CD4-positive, alpha-beta T cell (primary cell): Measurements from ENCODE around the gene MAP1B. TPM values are rescaled to one million over a fixed set of nuclear protein-coding genes. Genes with fewer than 3 reads are reported as not detected.

Source experiments
- ATAC-seq: fragments of 200-7000 bp; cut with Tn5 transposase; one replicate; pipeline ENCODE4 v1.10.0; 2022; ENCODE audit warnings: mild to moderate bottlenecking; ENCODE audit not compliant: poor library complexity
- CTCF ChIA-PET: fragments of 350-600 bp; sonication (Branson Sonifier 250); formaldehyde crosslinking; loops from one replicate; lab custom pipeline; 2021; ENCODE audit warnings: antibody characterized with exemption, inconsistent platforms; lab: Charles Lee
- POLR2A ChIA-PET: fragments of 350-600 bp; sonication (Branson Sonifier 250); formaldehyde crosslinking; loops from one replicate; lab custom pipeline; 2021; ENCODE audit warnings: antibody characterized with exemption, inconsistent platforms; lab: Charles Lee
- DNase-seq, 14 experiments: peaks; one replicate each; pipeline ENCODE4 v3.0.0-alpha.2; 2013 to 2020; ENCODE audit warnings: mixed read lengths in 2 of 14
- H3K27ac ChIP-seq, 2 donors: one replicate each; pipeline versions ENCODE4 v1.5.1 to v1.7.0; 2013; ENCODE audit warnings: low read length in 2 of 2, low read depth in 1 of 2, mild to moderate bottlenecking in 1 of 2
- H3K27me3 ChIP-seq, 2 experiments: 1 replicate in 1 of 2; 2 replicates in 1 of 2; pipeline versions ENCODE4 v1.6.1 to v1.7.0; 2013; ENCODE audit warnings: low read length in 2 of 2, control low read depth in 1 of 2, mild to moderate bottlenecking in 1 of 2, moderate library complexity in 1 of 2; ENCODE audit not compliant: insufficient read depth in 2 of 2, control insufficient read depth in 1 of 2
- H3K36me3 ChIP-seq: one replicate; pipeline ENCODE4 v1.6.1; 2013; ENCODE audit warnings: low read length, control low read depth; ENCODE audit not compliant: insufficient read depth
- H3K4me1 ChIP-seq: one replicate; pipeline ENCODE4 v1.6.1; 2013; ENCODE audit warnings: low read length, control low read depth; ENCODE audit not compliant: insufficient read depth
- H3K4me3 ChIP-seq: one replicate; pipeline ENCODE4 v1.5.1; 2013; ENCODE audit warnings: mild to moderate bottlenecking, low read length, moderate library complexity
- H3K9me3 ChIP-seq, 2 experiments: 1 replicate in 1 of 2; 2 replicates in 1 of 2; pipeline versions ENCODE4 v1.6.1 to v1.7.0; 2013; ENCODE audit warnings: low read length in 2 of 2, mild to moderate bottlenecking in 2 of 2, control low read depth in 1 of 2, moderate library complexity in 1 of 2; ENCODE audit not compliant: control insufficient read depth in 1 of 2, insufficient read depth in 1 of 2
- H3K27ac Mint-ChIP-seq: one replicate; pipeline ENCODE4 v1.8.0; 2020; ENCODE audit warnings: mixed read lengths
- H3K27me3 Mint-ChIP-seq: one replicate; pipeline ENCODE4 v1.8.0; 2021; ENCODE audit warnings: mixed read lengths
- H3K36me3 Mint-ChIP-seq: one replicate; pipeline ENCODE4 v1.8.0; 2021; ENCODE audit warnings: low read depth, mixed read lengths
- H3K4me1 Mint-ChIP-seq: one replicate; pipeline ENCODE4 v1.8.0; 2021; ENCODE audit warnings: low read depth, mixed read lengths
- H3K4me3 Mint-ChIP-seq: one replicate; pipeline ENCODE4 v1.8.0; 2020; ENCODE audit warnings: mild to moderate bottlenecking, mixed read lengths
- H3K9me3 Mint-ChIP-seq: one replicate; pipeline ENCODE4 v1.8.0; 2020; ENCODE audit warnings: mixed read lengths
- intact Hi-C, 2 experiments: fragments of 100-400 bp; cut with DNase I in 1 of 2; cut with micrococcal nuclease in 1 of 2; formaldehyde crosslinking; loops; one replicate each; pipeline versions ENCODE4 v1.15.1 to v1.9.0; 2023 to 2025; cut with DNase I, micrococcal nuclease
- total RNA-seq, 174 experiments: library from RNA in 2 of 174; stranded (reverse) in 2 of 174; gene quantifications; one replicate each; pipeline ENCODE4 v1.2.3 and lab custom pipeline; 2021 to 2026
- TF ChIP-seq, protein P1 (sequence below): fragments of 200-600 bp; IDR thresholded peaks from one replicate; pipeline ENCODE4 v1.8.0; 2022; ENCODE audit warnings: antibody characterized with exemption, mild to moderate bottlenecking

The MAP1B gene
- total RNA-seq, 2 experiments from 2014 or later, result 0.03 to 0.06 TPM

DNA sequence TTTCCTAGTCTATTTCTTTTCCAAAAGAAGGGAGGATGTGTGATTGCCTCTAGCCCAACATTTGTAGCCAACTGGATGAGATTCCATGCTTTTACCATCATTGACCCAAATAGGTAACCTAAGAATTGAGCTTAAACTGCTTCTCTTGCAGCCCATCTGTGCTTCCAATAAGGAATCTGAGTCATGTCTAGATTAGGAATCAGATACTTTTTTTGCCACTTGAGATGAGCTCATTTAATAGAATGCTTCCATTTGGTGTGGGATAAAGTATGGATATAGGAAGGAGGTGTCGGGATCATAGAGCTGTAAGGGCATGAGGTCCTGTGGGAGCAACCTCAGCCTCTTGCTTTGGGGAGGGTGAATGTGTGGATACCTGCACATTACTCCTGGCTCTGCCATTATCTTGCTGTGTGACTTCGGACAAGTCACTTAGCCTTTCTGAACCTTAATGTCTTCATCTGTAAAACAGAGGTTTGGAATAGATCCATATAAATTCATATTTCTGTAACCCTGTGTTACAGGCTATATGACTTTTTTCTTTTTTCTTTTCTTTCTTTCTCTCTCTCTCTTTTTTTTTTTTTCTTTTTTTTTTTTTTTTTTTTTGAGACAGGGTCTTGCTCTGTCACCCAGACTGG is 56.2 kb downstream of the MAP1B start:
- Mint-ChIP-seq H3K9me3 (no peaks in the 10 kb centered on the region), H3K4me3 (no peak overlapping the region), H3K27ac (no peak overlapping the region), H3K27me3 (peaks cover 36% of the 10 kb centered on the region), H3K36me3 (no peaks in the 10 kb centered on the region), H3K4me1 (no peaks in the 10 kb centered on the region)
- H3K9me3 ChIP-seq, result no peaks in the 10 kb centered on the region
- DNase-seq (no peak), ATAC-seq (no peak)
- H3K27me3 ChIP-seq, result peaks cover 0 to 22% of the 10 kb centered on the region in 2 experiments
- H3K27ac ChIP-seq, result no peak overlapping the region
- H3K36me3 ChIP-seq, result no peaks in the 10 kb centered on the region
- TF ChIP-seq, protein P1, sequence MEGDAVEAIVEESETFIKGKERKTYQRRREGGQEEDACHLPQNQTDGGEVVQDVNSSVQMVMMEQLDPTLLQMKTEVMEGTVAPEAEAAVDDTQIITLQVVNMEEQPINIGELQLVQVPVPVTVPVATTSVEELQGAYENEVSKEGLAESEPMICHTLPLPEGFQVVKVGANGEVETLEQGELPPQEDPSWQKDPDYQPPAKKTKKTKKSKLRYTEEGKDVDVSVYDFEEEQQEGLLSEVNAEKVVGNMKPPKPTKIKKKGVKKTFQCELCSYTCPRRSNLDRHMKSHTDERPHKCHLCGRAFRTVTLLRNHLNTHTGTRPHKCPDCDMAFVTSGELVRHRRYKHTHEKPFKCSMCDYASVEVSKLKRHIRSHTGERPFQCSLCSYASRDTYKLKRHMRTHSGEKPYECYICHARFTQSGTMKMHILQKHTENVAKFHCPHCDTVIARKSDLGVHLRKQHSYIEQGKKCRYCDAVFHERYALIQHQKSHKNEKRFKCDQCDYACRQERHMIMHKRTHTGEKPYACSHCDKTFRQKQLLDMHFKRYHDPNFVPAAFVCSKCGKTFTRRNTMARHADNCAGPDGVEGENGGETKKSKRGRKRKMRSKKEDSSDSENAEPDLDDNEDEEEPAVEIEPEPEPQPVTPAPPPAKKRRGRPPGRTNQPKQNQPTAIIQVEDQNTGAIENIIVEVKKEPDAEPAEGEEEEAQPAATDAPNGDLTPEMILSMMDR, result no peak
- H3K4me3 ChIP-seq, result no peak overlapping the region
- intact Hi-C loops, result no loop called here
- ChIA-PET POLR2A (no interaction called here), CTCF (no interaction called here)
- H3K4me1 ChIP-seq, result no peaks in the 10 kb centered on the region

DNA sequence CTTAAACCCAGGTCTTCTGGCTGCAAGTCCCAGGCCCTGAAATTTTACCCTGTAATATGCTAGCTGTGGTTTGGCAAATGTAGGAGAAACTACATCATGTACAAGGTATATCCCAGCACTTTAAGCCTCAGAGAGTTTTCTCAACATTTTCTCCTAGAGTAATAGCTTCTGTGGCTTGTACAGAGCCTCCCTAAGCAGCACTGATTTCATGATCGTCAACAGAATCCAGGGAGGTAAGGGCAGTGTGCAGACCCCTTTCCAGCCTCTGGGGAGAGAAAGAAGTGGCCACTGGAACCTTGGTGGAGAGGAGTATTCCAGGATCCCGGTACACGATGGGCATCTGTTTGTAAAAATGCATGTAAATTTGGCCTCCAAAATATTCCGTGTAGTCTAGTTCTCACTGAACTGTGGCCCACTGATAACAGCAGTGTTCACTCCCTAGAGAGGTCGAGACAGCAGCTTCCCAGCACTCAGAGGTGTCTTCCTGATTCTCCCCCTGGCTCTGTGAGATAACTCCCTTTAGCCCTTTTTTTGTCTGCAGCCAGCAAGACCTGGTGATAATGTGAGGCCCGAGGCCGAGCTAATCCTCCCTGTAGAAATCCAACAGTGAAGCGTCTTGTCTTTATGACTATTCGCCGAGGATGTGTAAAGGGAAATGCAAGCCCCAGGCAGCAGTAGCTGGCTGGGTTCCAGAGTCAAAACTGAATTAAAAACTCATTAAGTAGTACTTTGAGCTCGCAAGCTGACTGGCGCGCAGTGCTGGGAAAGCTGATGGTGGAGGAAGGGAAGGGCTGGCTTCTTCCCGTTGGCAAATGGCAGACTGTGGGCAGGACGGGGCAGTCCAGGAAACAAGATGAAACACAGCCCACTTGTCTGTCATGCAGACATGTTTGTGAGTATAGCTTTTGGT is 59.0 kb downstream of the MAP1B start:
- Histone ChIP-seq H3K27ac (no peak overlapping the region), H3K4me3 (no peak overlapping the region), H3K27me3 (peaks cover 0 to 24% of the 10 kb centered on the region in 2 experiments), H3K36me3 (no peaks in the 10 kb centered on the region), H3K4me1 (no peaks in the 10 kb centered on the region), H3K9me3 (no peaks in the 10 kb centered on the region)
- ChIA-PET CTCF (no interaction called here), POLR2A (interaction anchor here (0.6 kb wide), 1 partner anchor 147 kb away, joined by 4 read pairs; no protein-coding TSS in a partner anchor)
- H3K9me3 Mint-ChIP-seq, result no peaks in the 10 kb centered on the region
- no peak for ATAC-seq
- no peaks in the 10 kb centered on the region for H3K4me1 Mint-ChIP-seq
- no peak overlapping the region for H3K27ac Mint-ChIP-seq
- no peak for DNase-seq
- no peaks in the 10 kb centered on the region for H3K36me3 Mint-ChIP-seq
- peaks cover 56% of the 10 kb centered on the region for H3K27me3 Mint-ChIP-seq
- no peak overlapping the region for H3K4me3 Mint-ChIP-seq
- TF ChIP-seq, protein P1, result no peak
- intact Hi-C loops, result no loop called here

DNA sequence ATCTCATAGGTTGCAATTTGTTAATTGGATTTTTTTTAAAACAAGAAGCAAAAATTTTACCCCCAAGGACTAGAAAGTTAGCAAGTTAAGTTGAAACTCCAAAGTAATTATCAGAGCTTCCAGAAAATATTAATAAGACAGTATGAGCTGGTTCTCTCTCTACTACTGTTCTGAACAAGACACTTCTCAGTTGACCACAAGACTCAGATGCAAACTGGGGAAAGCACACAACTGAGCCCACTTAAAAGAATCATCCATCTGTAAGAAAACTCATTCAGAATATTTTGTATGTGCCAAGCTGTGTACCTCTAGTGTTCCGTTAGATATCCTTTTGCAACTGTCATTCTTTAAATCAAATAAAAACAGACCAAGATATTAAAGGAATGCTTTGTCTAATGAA is 60.0 kb downstream of the MAP1B start:
- ATAC-seq, result no peak
- Mint-ChIP-seq H3K36me3 (no peaks in the 10 kb centered on the region), H3K27ac (no peak overlapping the region), H3K4me3 (no peak overlapping the region), H3K4me1 (no peaks in the 10 kb centered on the region), H3K9me3 (no peaks in the 10 kb centered on the region), H3K27me3 (peaks cover 56% of the 10 kb centered on the region)
- no peak overlapping the region for H3K27ac ChIP-seq
- CTCF ChIA-PET, result no interaction called here
- POLR2A ChIA-PET, result no interaction called here
- H3K9me3 ChIP-seq, result no peaks in the 10 kb centered on the region
- H3K4me3 ChIP-seq, result no peak overlapping the region
- intact Hi-C loops, result no loop called here
- peaks cover 0 to 24% of the 10 kb centered on the region in 2 experiments for H3K27me3 ChIP-seq
- TF ChIP-seq, protein P1, result no peak
- H3K36me3 ChIP-seq, result no peaks in the 10 kb centered on the region
- H3K4me1 ChIP-seq, result no peaks in the 10 kb centered on the region
- DNase-seq, result no peak
